ENCODE results near the gene B4GALT1. TPM values are rescaled to one million over a fixed set of nuclear protein-coding genes. Genes with fewer than 3 reads are reported as not detected.
A peak's percentile ranks its signal among the peaks of the same experiment; 100 is the strongest.

Gene B4GALT1
- total RNA-seq, 1 donor from 2014 or later: 21.3 TPM

DNA sequence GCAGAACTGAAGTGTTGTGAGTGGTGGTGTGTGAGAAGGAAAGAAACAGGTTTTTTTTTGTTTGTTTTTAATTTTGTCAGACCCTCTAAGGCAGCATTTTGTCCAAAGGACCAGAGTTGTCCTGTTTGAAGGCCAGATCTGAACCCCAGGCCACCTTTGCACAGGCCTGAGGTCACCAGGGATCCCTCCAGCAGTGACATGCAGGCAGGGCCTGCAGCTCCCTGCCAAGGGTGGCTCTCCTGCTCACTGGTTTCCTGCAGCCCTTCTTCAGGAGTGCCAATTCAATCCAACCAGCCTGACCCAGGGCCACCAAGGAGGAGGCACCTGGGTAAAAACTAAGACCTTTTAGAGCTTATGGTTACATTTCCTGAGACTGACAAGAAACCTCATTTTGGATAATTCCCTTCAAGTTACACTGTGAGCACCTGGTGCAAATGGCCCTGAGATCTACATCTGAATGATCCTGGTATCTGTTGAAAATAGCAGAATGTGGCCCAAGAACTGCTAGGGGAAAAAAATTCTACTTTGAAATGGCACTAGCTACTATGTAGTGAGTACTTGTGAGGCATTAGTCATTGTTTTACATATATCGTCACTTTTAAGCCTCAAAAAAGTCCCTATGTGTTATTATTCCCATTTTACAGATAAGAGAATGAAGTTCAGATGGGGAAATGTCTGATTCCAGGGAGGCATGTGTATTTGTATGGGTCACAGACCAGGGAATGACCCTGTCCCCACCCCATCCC is 57.1 kb downstream of the B4GALT1 start:
- no peaks in the 10 kb centered on the region for H3K27me3 ChIP-seq (ENCODE audit: control insufficient read depth, insufficient read depth, low read length)
- DNase-seq (ENCODE audit: low read depth) (no peak), FAIRE-seq (no peak)
- TF ChIP-seq, protein P1, sequence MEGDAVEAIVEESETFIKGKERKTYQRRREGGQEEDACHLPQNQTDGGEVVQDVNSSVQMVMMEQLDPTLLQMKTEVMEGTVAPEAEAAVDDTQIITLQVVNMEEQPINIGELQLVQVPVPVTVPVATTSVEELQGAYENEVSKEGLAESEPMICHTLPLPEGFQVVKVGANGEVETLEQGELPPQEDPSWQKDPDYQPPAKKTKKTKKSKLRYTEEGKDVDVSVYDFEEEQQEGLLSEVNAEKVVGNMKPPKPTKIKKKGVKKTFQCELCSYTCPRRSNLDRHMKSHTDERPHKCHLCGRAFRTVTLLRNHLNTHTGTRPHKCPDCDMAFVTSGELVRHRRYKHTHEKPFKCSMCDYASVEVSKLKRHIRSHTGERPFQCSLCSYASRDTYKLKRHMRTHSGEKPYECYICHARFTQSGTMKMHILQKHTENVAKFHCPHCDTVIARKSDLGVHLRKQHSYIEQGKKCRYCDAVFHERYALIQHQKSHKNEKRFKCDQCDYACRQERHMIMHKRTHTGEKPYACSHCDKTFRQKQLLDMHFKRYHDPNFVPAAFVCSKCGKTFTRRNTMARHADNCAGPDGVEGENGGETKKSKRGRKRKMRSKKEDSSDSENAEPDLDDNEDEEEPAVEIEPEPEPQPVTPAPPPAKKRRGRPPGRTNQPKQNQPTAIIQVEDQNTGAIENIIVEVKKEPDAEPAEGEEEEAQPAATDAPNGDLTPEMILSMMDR (IDR thresholded peaks at IDR 0.05; ENCODE audit: insufficient read depth, low read length, severe bottlenecking): no peak
- no peak overlapping the region for H3K4me3 ChIP-seq (ENCODE audit: low read depth, low read length)
- H3K36me3 ChIP-seq (ENCODE audit: control insufficient read depth, insufficient read depth, low read length): peaks cover 30% of the 10 kb centered on the region

DNA sequence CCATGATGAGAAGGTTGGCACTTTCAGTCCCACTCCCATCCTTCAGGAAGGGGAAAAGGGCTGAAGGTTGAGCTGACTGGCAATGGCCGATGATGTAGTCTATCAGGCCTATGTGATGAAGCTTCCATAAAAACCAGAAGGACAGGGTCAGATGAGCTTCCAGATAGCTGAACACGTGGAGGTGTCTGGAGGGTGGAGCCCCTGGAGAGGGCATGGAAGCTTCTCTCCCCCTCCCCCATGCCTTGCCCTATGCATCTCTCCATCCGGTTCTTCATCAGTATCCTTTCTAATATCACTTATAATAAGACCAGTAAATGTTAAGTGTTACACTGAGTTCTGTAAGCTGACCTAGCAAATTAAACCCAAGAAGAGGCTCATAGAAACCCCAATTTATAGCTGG is 58.0 kb downstream of the B4GALT1 start:
- H3K4me3 ChIP-seq (ENCODE audit: low read depth, low read length): no peak overlapping the region
- TF ChIP-seq, protein P1 (IDR thresholded peaks at IDR 0.05; ENCODE audit: insufficient read depth, low read length, severe bottlenecking): no peak
- H3K27me3 ChIP-seq (ENCODE audit: control insufficient read depth, insufficient read depth, low read length): no peaks in the 10 kb centered on the region
- FAIRE-seq (no peak), DNase-seq (ENCODE audit: low read depth) (no peak)
- peaks cover 23% of the 10 kb centered on the region for H3K36me3 ChIP-seq (ENCODE audit: control insufficient read depth, insufficient read depth, low read length)

DNA sequence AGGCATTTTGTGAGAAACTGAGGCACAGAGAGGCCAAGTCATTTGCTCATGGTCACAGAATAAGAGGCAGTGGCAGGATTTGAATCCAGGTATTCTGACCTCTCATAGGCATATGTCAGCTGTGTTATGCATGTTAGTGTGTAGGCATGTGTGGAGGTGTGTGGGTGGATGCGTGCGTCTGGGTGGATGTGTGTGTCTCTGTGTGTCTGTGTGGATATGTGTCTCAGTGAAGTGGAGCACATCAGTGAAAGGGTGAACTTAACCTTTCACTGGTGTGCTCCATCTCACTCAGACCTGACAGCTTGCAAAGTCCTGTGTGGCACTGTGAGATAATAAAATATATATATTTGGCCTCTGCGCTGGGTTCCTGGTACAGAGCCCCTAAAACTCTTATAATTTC is 58.7 kb downstream of the B4GALT1 start:
- FAIRE-seq: no peak
- H3K27me3 ChIP-seq (ENCODE audit: control insufficient read depth, insufficient read depth, low read length): no peaks in the 10 kb centered on the region

DNA sequence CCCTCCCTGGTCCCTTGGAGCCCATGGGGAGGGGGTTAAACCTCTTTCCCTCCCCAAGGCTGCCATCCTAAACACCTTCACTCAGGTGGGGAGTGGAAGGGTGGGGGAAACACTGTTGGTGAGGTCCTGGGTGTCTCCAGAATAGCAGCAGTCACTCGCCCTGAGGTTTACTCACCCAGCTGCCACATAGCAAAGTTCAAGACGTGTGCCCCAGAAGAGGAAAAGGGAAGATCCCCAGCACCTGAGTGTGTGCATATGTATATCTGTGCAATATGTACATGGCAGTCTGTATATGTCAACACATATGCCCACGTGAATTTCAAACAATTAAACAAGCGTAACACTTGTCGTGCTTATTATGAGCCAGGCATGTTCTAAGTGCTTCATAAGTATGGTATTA is 59.4 kb downstream of the B4GALT1 start:
- FAIRE-seq (no peak), DNase-seq (ENCODE audit: low read depth) (peak; percentile 39)
- TF ChIP-seq, protein P1 (IDR thresholded peaks at IDR 0.05; ENCODE audit: insufficient read depth, low read length, severe bottlenecking): no peak

More for the DNA sequence above, 58.7 kb downstream of the B4GALT1 start:
- Histone ChIP-seq H3K36me3 (ENCODE audit: control insufficient read depth, insufficient read depth, low read length) (peaks cover 16% of the 10 kb centered on the region), H3K4me3 (ENCODE audit: low read depth, low read length) (no peak overlapping the region)
- DNase-seq (ENCODE audit: low read depth): no peak
- TF ChIP-seq, protein P1 (IDR thresholded peaks at IDR 0.05; ENCODE audit: insufficient read depth, low read length, severe bottlenecking): no peak

DNA sequence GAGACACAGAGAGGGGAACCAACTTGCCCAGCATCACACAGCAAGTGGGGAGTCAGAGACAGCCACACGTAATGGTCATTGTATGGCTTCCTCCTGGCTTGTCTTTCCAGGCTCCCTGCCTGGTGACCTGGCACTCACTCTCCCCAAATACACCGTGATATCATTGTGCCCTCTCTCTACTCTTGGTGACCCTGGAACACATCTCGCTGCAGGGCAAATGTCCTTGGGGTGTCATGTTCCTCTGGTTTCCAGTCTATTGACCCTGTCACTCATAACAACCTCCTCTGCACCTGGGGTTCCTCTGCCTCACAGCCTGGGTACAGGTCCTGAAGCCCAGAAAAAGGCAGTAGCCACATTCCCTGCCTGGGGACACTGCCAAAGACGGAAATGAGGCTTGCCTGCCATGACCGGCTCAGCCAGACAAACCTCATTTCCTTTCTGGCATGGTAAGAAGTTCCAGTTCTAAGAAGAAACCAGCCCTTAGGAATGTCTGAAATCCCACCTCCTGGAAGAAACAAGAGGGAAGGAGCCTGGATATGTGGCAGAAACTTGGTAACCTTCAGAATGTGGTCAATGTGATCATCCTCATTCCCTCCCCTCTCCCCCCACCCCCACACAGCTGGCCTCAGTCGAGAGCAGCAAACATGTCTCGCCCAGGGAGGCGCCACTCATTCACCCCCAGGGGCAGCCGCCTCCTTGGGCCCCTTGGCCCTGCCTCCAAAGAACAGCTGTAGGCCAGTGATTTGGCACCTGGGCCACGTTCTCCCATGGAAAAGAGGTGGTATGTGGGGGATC is 60.1 kb downstream of the B4GALT1 start:
- Histone ChIP-seq H3K27me3 (ENCODE audit: control insufficient read depth, insufficient read depth, low read length) (no peaks in the 10 kb centered on the region), H3K36me3 (ENCODE audit: control insufficient read depth, insufficient read depth, low read length) (peaks cover 9% of the 10 kb centered on the region), H3K4me3 (ENCODE audit: low read depth, low read length) (no peak overlapping the region)
- TF ChIP-seq, protein P1 (IDR thresholded peaks at IDR 0.05; ENCODE audit: insufficient read depth, low read length, severe bottlenecking): no peak
- peak; percentile 73 for DNase-seq (ENCODE audit: low read depth)
- peak; percentile 95 for FAIRE-seq

More for the DNA sequence above, 59.4 kb downstream of the B4GALT1 start:
- H3K27me3 ChIP-seq (ENCODE audit: control insufficient read depth, insufficient read depth, low read length): no peaks in the 10 kb centered on the region
- no peak overlapping the region for H3K4me3 ChIP-seq (ENCODE audit: low read depth, low read length)
- peaks cover 12% of the 10 kb centered on the region for H3K36me3 ChIP-seq (ENCODE audit: control insufficient read depth, insufficient read depth, low read length)
